HG02571 (cell line): ENCODE results near the gene EIF2B5.

Source experiments
- ATAC-seq: cut with Tn5 transposase; IDR thresholded peaks from one replicate; pipeline ENCODE4 v1.9.1; 2021; ENCODE audit warnings: mild to moderate bottlenecking, moderate library complexity; ENCODE audit not compliant: unreplicated experiment

EIF2B5 gene

DNA sequence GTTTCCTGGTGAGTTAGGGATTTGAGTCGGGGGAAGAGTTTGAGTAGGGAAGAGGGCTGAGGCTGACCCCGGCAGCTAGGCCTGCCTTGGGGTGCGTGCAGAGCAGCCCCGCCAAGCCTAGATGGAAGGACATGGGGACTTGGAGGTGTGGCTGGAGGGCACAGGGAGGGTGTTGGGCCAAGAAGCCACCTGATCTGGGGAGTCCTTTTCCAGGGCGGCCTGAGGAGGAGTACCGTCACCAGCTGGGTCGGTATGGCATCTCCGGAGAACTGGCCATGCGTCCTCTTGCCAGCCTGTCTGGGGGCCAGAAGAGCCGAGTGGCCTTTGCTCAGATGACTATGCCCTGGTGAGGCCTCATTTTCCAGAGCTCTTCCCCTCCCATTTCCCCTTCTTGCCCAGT is 57.7 kb downstream of the EIF2B5 start:
- no peak for ATAC-seq

DNA sequence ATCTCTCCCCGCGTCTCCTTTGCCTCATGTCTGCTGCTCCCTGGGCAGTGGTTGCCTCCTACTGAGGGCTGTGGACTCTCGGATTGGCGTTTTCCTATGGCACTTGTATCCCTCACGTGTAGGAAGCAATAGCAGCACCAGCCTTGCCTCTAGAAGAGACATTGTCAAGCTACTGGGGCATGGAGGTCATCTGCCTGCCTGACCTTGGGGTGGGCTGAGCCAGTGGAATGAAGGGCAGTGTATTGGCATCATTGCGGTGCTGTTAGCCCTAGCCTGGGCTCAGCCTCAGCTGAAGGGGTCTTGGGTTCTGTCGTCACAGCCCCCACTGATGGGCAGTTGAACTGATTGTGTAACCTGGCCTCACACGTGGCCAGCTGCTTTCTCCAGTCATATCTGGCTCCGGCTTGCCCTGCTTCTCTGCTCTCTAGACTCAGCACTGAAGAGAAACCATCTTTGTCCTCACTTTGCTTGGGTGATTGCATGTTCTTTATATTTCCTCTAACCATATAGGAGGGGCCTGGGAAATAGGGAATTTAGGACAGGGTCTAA is 58.9 kb downstream of the EIF2B5 start:
- ATAC-seq: no peak
